ENCODE measurements around the gene ALKBH4.
"Not testable (repeated sequence)": the region's sequence is repeated elsewhere in the genome, so short reads cannot be mapped to it uniquely, and the experiment has no call there.

ALKBH4 gene

GRCh38 chr7:102425639-102426267, 38.9 kb downstream of the ALKBH4 start:
- DNase-seq: no peak

- no peak for DNase-seq
These were observed 39.9 kb downstream of the ALKBH4 start for GRCh38 chr7:102424787-102425218.

- no peak for DNase-seq
These were observed 40.5 kb downstream of the ALKBH4 start for GRCh38 chr7:102424129-102424551.

- DNase-seq: no peak
These were observed 42.9 kb downstream of the ALKBH4 start for GRCh38 chr7:102421706-102422240.

- no peak for DNase-seq
These were observed 46.1 kb downstream of the ALKBH4 start for GRCh38 chr7:102418592-102418991.

- DNase-seq: no peak
These were observed 47.6 kb downstream of the ALKBH4 start for GRCh38 chr7:102417105-102417504.

GRCh38 chr7:102416406-102416805, 48.3 kb downstream of the ALKBH4 start:
- no peak for DNase-seq

- no peak for DNase-seq
These were observed 48.9 kb downstream of the ALKBH4 start for GRCh38 chr7:102415685-102416225.

GRCh38 chr7:102413611-102414010, 51.1 kb downstream of the ALKBH4 start:
- no peak for DNase-seq

- DNase-seq: no peak
These were observed 51.6 kb downstream of the ALKBH4 start for GRCh38 chr7:102413091-102413490.

GRCh38 chr7:102412548-102412947, 52.1 kb downstream of the ALKBH4 start:
- DNase-seq: no peak

GRCh38 chr7:102410918-102411317, 53.7 kb downstream of the ALKBH4 start:
- no peak for DNase-seq

- DNase-seq: no peak
These were observed 54.5 kb downstream of the ALKBH4 start for GRCh38 chr7:102410123-102410522.

- DNase-seq: no peak
These were observed 55.3 kb downstream of the ALKBH4 start for GRCh38 chr7:102409340-102409739.

- DNase-seq: not testable (repeated sequence)
These were observed 56.1 kb downstream of the ALKBH4 start for GRCh38 chr7:102408530-102408929.

GRCh38 chr7:102407910-102408309, 56.8 kb downstream of the ALKBH4 start:
- DNase-seq: no peak
